ENCODE results near the gene CTNNA2. TPM values are rescaled to one million over a fixed set of nuclear protein-coding genes. Genes with fewer than 3 reads are reported as not detected.
A peak's percentile ranks its signal among the peaks of the same experiment; 100 is the strongest.

The CTNNA2 gene
- total RNA-seq, 6 experiments from 2014 or later, result 0.44 TPM; not detected in 5

GRCh38 chr2:80269806-80270205 lies 757.0 kb downstream of the CTNNA2 start:
- ATAC-seq, result no peak
- no peak overlapping the region for H3K4me3 ChIP-seq
- H3K4me1 ChIP-seq, result no peaks in the 10 kb centered on the region
- DNase-seq, result no peak
- no peaks in the 10 kb centered on the region for H3K27me3 ChIP-seq
- intact Hi-C loops (cut with DNase I), result no loop called here
- TF ChIP-seq CTCF (IDR thresholded peaks at IDR 0.05), result no peak
- TF ChIP-seq POLR2A (IDR thresholded peaks at IDR 0.05), result no peak
- H3K9me3 ChIP-seq, result no peaks in the 10 kb centered on the region
- no peaks in the 10 kb centered on the region for H3K36me3 ChIP-seq
- no peak overlapping the region for H3K27ac ChIP-seq
- WGBS (ENCODE audit: insufficient coverage, low coverage, low lambda C conversion rate, missing lambda C conversion rate), result 66% methylated on average over 5 of the region's 5 CpGs

GRCh38 chr2:80280598-80280997 lies 767.7 kb downstream of the CTNNA2 start:
- Histone ChIP-seq H3K4me1 (no peaks in the 10 kb centered on the region), H3K9me3 (no peaks in the 10 kb centered on the region), H3K27me3 (no peaks in the 10 kb centered on the region), H3K36me3 (no peaks in the 10 kb centered on the region), H3K27ac (no peak overlapping the region), H3K4me3 (no peak overlapping the region)
- intact Hi-C loops (cut with DNase I), result no loop called here
- WGBS (ENCODE audit: insufficient coverage, low coverage, low lambda C conversion rate, missing lambda C conversion rate), result 68% methylated on average over 2 of the region's 2 CpGs
- ATAC-seq (no peak), DNase-seq (no peak)
- TF ChIP-seq CTCF (IDR thresholded peaks at IDR 0.05) (no peak), POLR2A (IDR thresholded peaks at IDR 0.05) (no peak)

GRCh38 chr2:80281049-80281448 lies 768.2 kb downstream of the CTNNA2 start:
- H3K27ac ChIP-seq, result no peak overlapping the region
- H3K9me3 ChIP-seq, result no peaks in the 10 kb centered on the region
- ATAC-seq (no peak), DNase-seq (no peak)
- no peaks in the 10 kb centered on the region for H3K27me3 ChIP-seq
- 83% methylated on average over 1 of the region's 1 CpG for WGBS (ENCODE audit: insufficient coverage, low coverage, low lambda C conversion rate, missing lambda C conversion rate)
- intact Hi-C loops (cut with DNase I), result no loop called here
- TF ChIP-seq CTCF (IDR thresholded peaks at IDR 0.05), result no peak
- TF ChIP-seq POLR2A (IDR thresholded peaks at IDR 0.05), result no peak
- no peaks in the 10 kb centered on the region for H3K36me3 ChIP-seq
- no peak overlapping the region for H3K4me3 ChIP-seq
- no peaks in the 10 kb centered on the region for H3K4me1 ChIP-seq

- TF ChIP-seq CTCF (IDR thresholded peaks at IDR 0.05), result peak in 1 of 4 donors; percentile 7
- no peak for TF ChIP-seq POLR2A (IDR thresholded peaks at IDR 0.05)
- intact Hi-C loops (cut with DNase I), result no loop called here
- Histone ChIP-seq H3K4me3 (no peak overlapping the region), H3K27ac (no peak overlapping the region), H3K4me1 (no peaks in the 10 kb centered on the region), H3K9me3 (no peaks in the 10 kb centered on the region), H3K27me3 (no peaks in the 10 kb centered on the region), H3K36me3 (no peaks in the 10 kb centered on the region)
- 28% methylated on average over 5 of the region's 5 CpGs for WGBS (ENCODE audit: insufficient coverage, low coverage, low lambda C conversion rate, missing lambda C conversion rate)
- DNase-seq (no peak), ATAC-seq (peak in 1 of 4 donors; percentile 29)
Observed at GRCh38 chr2:80288576-80288975, 775.7 kb downstream of the CTNNA2 start.

- intact Hi-C loops (cut with DNase I), result no loop called here
- TF ChIP-seq CTCF (IDR thresholded peaks at IDR 0.05) (no peak), POLR2A (IDR thresholded peaks at IDR 0.05) (no peak)
- Histone ChIP-seq H3K36me3 (no peaks in the 10 kb centered on the region), H3K9me3 (no peaks in the 10 kb centered on the region), H3K27ac (no peak overlapping the region), H3K27me3 (no peaks in the 10 kb centered on the region), H3K4me1 (no peaks in the 10 kb centered on the region), H3K4me3 (no peak overlapping the region)
- DNase-seq (no peak), ATAC-seq (no peak)
- WGBS (ENCODE audit: insufficient coverage, low coverage, low lambda C conversion rate, missing lambda C conversion rate), result 20% methylated on average over 1 of the region's 1 CpG
Observed at GRCh38 chr2:80291656-80292055, 778.8 kb downstream of the CTNNA2 start.

All from right lobe of liver (tissue), 6 donors.